ENCODE data around the gene SIRPG. TPM values are rescaled to one million over a fixed set of nuclear protein-coding genes. Genes with fewer than 3 reads are reported as not detected.

Gene SIRPG
- total and polyA plus RNA-seq, 2 of the 8 experiments (the other 6 are each of a cell fraction or from before 2014, with no cell fraction given) = 0.08 TPM; not detected in 1

DNA sequence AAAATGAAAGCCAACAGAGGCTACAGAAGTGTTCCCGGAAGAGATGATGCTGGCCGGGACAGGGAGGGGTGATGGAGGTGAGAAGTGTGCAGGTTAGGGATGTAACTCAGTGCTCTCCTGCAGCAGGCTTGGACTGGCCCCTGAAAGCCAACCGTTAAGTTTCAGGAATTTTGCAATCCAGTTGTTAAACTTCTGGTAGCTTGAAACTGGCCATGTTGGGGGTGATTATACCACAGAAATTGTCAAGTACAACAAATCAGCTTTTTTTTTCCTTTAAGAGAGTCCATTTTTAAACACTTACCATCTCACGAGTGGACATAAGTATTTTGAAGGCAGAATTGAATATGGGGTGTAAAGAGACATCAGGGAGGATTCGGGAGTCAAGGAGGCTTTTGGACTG, 29.0 kb downstream of the SIRPG start:
- FAIRE-seq (no peak), DNase-seq (ENCODE audit: low read depth in 1 of 2, low spot score in 2 of 2) (no peak)
- Histone ChIP-seq H2BK120ac (replicated peaks; ENCODE audit: low read depth, low read length) (no peak overlapping the region), H3K56ac (replicated peaks; ENCODE audit: insufficient read length, low read depth, low read length) (no peak overlapping the region), H3K79me1 (ENCODE audit: low read depth, low read length) (no peaks in the 10 kb centered on the region), H4K5ac (ENCODE audit: insufficient read length, low read depth, low read length) (no peak overlapping the region), H3K9me3 (ENCODE audit: insufficient read depth in 2 of 2, low read depth in 1 of 2, low read length in 1 of 2) (no peaks in the 10 kb centered on the region), H2BK12ac (ENCODE audit: low read depth, low read length) (no peak overlapping the region), H3K79me2 (ENCODE audit: control insufficient read depth in 1 of 2, insufficient read depth in 2 of 2, low read length in 2 of 2) (no peaks in the 10 kb centered on the region), H2BK20ac (ENCODE audit: low read length) (no peak overlapping the region), H3K4me3 (ENCODE audit: extremely low read depth in 1 of 4, insufficient read depth in 2 of 4, low read depth in 3 of 4, low read length in 4 of 4) (no peak overlapping the region), H3K4me2 (ENCODE audit: insufficient read depth in 1 of 2, low read depth in 2 of 2, low read length in 2 of 2) (no peak overlapping the region), H3K9ac (replicated peaks in 1 of 4; ENCODE audit: extremely low read depth in 1 of 4, low read depth in 3 of 4, low read length in 3 of 4) (no peak overlapping the region), H4K91ac (replicated peaks; ENCODE audit: insufficient read length, low read length) (no peak overlapping the region), H2AFZ (ENCODE audit: low read length) (no peak overlapping the region), H3K23ac (ENCODE audit: insufficient read length) (no peak overlapping the region), H4K8ac (ENCODE audit: extremely low read depth, insufficient read depth, low read length) (no peak overlapping the region), H3K4ac (replicated peaks; ENCODE audit: insufficient read length, low read depth, low read length) (no peak overlapping the region), H3K14ac (ENCODE audit: insufficient read length) (no peak overlapping the region), H3K23me2 (ENCODE audit: low read depth, low read length) (no peaks in the 10 kb centered on the region), H3K27me3 (replicated peaks in 1 of 4; ENCODE audit: control insufficient read depth in 3 of 4, extremely low read depth in 1 of 4, insufficient read depth in 3 of 4, low read length in 3 of 4) (no peaks in the 10 kb centered on the region), H3K27ac (ENCODE audit: low read depth, low read length) (no peak overlapping the region), H3K4me1 (replicated peaks in 1 of 4; ENCODE audit: control insufficient read depth in 3 of 4, insufficient read depth in 4 of 4, low read length in 3 of 4) (peaks cover 0 to 9% (median 2%) of the 10 kb centered on the region in 4 experiments; a peak in 3 of 7 replicates), H2AK5ac (ENCODE audit: low read depth, low read length) (no peak overlapping the region), H4K20me1 (replicated peaks in 1 of 2; ENCODE audit: control insufficient read depth in 1 of 2, insufficient read depth in 2 of 2, low read length in 2 of 2) (no peaks in the 10 kb centered on the region), H2BK15ac (ENCODE audit: low read length) (no peak overlapping the region), H2BK5ac (ENCODE audit: low read depth, low read length) (no peak overlapping the region), H3K18ac (ENCODE audit: extremely low read depth, low read length) (no peak overlapping the region), H3K36me3 (ENCODE audit: control insufficient read depth in 2 of 4, insufficient read depth in 4 of 4, low read length in 3 of 4) (no peaks in the 10 kb centered on the region)
- TF ChIP-seq EZH2 (IDR thresholded peaks at IDR 0.05; ENCODE audit: low read depth, low read length, severe bottlenecking) = no peak
- no peak for TF ChIP-seq RXRA (IDR thresholded peaks at IDR 0.05; ENCODE audit: insufficient read depth, low read depth, low read length)
- no peak for TF ChIP-seq SUZ12 (IDR thresholded peaks at IDR 0.05; ENCODE audit: low read length)
- no peak for TF ChIP-seq NRF1 (IDR thresholded peaks at IDR 0.05; ENCODE audit: low read depth, low read length)
- TF ChIP-seq RAD21 (IDR thresholded peaks at IDR 0.05 in 1 of 2, conservative IDR thresholded peaks at IDR 0.05 in 1 of 2; ENCODE audit: low read depth in 2 of 2, low read length in 2 of 2) = no peak
- no peak for TF ChIP-seq ASH2L (IDR thresholded peaks at IDR 0.05; ENCODE audit: low read length)
- TF ChIP-seq RFX5 (IDR thresholded peaks at IDR 0.05; ENCODE audit: borderline replicate concordance, low read depth, low read length) = no peak
- TF ChIP-seq, protein P1, sequence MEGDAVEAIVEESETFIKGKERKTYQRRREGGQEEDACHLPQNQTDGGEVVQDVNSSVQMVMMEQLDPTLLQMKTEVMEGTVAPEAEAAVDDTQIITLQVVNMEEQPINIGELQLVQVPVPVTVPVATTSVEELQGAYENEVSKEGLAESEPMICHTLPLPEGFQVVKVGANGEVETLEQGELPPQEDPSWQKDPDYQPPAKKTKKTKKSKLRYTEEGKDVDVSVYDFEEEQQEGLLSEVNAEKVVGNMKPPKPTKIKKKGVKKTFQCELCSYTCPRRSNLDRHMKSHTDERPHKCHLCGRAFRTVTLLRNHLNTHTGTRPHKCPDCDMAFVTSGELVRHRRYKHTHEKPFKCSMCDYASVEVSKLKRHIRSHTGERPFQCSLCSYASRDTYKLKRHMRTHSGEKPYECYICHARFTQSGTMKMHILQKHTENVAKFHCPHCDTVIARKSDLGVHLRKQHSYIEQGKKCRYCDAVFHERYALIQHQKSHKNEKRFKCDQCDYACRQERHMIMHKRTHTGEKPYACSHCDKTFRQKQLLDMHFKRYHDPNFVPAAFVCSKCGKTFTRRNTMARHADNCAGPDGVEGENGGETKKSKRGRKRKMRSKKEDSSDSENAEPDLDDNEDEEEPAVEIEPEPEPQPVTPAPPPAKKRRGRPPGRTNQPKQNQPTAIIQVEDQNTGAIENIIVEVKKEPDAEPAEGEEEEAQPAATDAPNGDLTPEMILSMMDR (IDR thresholded peaks at IDR 0.05; ENCODE audit: control extremely low read depth in 1 of 3, insufficient read depth in 1 of 3, low read depth in 1 of 3, low read length in 3 of 3) = no peak
- POLR2A ChIA-PET (ENCODE audit: partially characterized antibody) = no interaction called here
- CTCF ChIA-PET (ENCODE audit: partially characterized antibody) = no interaction called here
- 92% methylated on average over 5 of the region's 5 CpGs; no CpG with 5 or more reads in 1 of the 2 experiments for WGBS, 2 experiments (ENCODE audit: extremely low coverage in 1 of 2, insufficient coverage in 1 of 2, insufficient read length in 1 of 2, insufficient replicate concordance in 2 of 2, low coverage in 1 of 2, low lambda C conversion rate in 2 of 2, missing lambda C conversion rate in 1 of 2)
